H9 (cell line): ENCODE results near the gene SYT3. TPM values are rescaled to one million over a fixed set of nuclear protein-coding genes. Genes with fewer than 3 reads are reported as not detected.

Experiments used
- DNase-seq: peaks from one replicate; pipeline ENCODE4 v3.0.0-alpha.2; 2017
- H2AFZ ChIP-seq: one replicate; pipeline ENCODE4 v1.6.1; 2013; ENCODE audit warnings: mild to moderate bottlenecking, low read length, control low read depth, moderate library complexity
- H2AK5ac ChIP-seq: 2 replicates; pipeline ENCODE4 v1.6.1; 2013; ENCODE audit warnings: low read length, control low read depth, mixed read lengths; ENCODE audit not compliant: insufficient read length
- H2BK120ac ChIP-seq: one replicate; pipeline ENCODE4 v1.6.1; 2013; ENCODE audit warnings: low read depth, mild to moderate bottlenecking, low read length, control low read depth, inconsistent platforms; ENCODE audit not compliant: poor library complexity, severe bottlenecking
- H2BK12ac ChIP-seq: 2 replicates; pipeline ENCODE4 v1.6.1; 2013; ENCODE audit warnings: low read length, control low read depth, mixed read lengths, low read depth; ENCODE audit not compliant: insufficient read length
- H2BK15ac ChIP-seq: 2 replicates; pipeline ENCODE4 v1.6.1; 2013; ENCODE audit warnings: low read depth, low read length, control low read depth
- H2BK20ac ChIP-seq: one replicate; pipeline ENCODE4 v1.6.1; 2013; ENCODE audit warnings: low read depth, mild to moderate bottlenecking, low read length, control low read depth, inconsistent platforms; ENCODE audit not compliant: poor library complexity, severe bottlenecking
- H2BK5ac ChIP-seq: 2 replicates; pipeline ENCODE4 v1.6.1; 2013; ENCODE audit warnings: low read length, control low read depth, mixed read lengths; ENCODE audit not compliant: insufficient read length
- H3K14ac ChIP-seq: 2 replicates; pipeline ENCODE4 v1.6.1; 2013; ENCODE audit warnings: low read length, control low read depth; ENCODE audit not compliant: insufficient read depth
- H3K18ac ChIP-seq: 2 replicates; pipeline ENCODE4 v1.6.1; 2013; ENCODE audit warnings: low read depth, mild to moderate bottlenecking, mixed read lengths, low read length, control low read depth; ENCODE audit not compliant: insufficient read length
- H3K23ac ChIP-seq: 2 replicates; pipeline ENCODE4 v1.6.1; 2013; ENCODE audit warnings: low read length, control low read depth, mixed read lengths, low read depth; ENCODE audit not compliant: insufficient read length
- H3K23me2 ChIP-seq: 2 replicates; pipeline ENCODE4 v1.6.1; 2013; ENCODE audit warnings: low read depth, mild to moderate bottlenecking, mixed read lengths, low read length, control low read depth; ENCODE audit not compliant: insufficient read length, poor library complexity, severe bottlenecking
- H3K27ac ChIP-seq: 2 replicates; pipeline ENCODE4 v1.5.1; 2013; ENCODE audit warnings: low read length, control low read depth, mixed read lengths, low read depth; ENCODE audit not compliant: insufficient read length
- H3K27me3 ChIP-seq: 2 replicates; pipeline ENCODE4 v1.6.1; 2013; ENCODE audit warnings: low read length, control low read depth, inconsistent platforms; ENCODE audit not compliant: insufficient read depth
- H3K4ac ChIP-seq: 2 replicates; pipeline ENCODE4 v1.6.1; 2013; ENCODE audit warnings: low read depth, mild to moderate bottlenecking, control low read depth, inconsistent platforms, low read length, moderate library complexity
- H3K4me1 ChIP-seq: 2 replicates; pipeline ENCODE4 v1.6.1; 2013; ENCODE audit warnings: low read length, control low read depth, inconsistent platforms; ENCODE audit not compliant: insufficient read depth
- H3K4me2 ChIP-seq: 2 replicates; pipeline ENCODE4 v1.6.1; 2013; ENCODE audit warnings: low read length, control low read depth, mixed read lengths; ENCODE audit not compliant: insufficient read length, insufficient read depth
- H3K56ac ChIP-seq: 2 replicates; pipeline ENCODE4 v1.6.1; 2013; ENCODE audit warnings: low read depth, mild to moderate bottlenecking, mixed read lengths, low read length, control low read depth; ENCODE audit not compliant: insufficient read length
- H3K79me1 ChIP-seq: 2 replicates; pipeline ENCODE4 v1.6.1; 2013; ENCODE audit warnings: low read depth, mild to moderate bottlenecking, moderate library complexity, low read length, control low read depth, inconsistent platforms; ENCODE audit not compliant: insufficient read depth, poor library complexity, severe bottlenecking
- H3K79me2 ChIP-seq: 2 replicates; pipeline ENCODE4 v1.6.1; 2013; ENCODE audit warnings: low read length, control low read depth, inconsistent platforms; ENCODE audit not compliant: insufficient read depth
- H3K9ac ChIP-seq: 2 replicates; pipeline ENCODE4 v1.6.1; 2013; ENCODE audit warnings: low read length, control low read depth, mixed read lengths; ENCODE audit not compliant: insufficient read length; ENCODE audit errors: extremely low read depth
- H3K9me3 ChIP-seq: one replicate; pipeline ENCODE4 v1.6.1; 2013; ENCODE audit warnings: low read depth, low read length, inconsistent platforms; ENCODE audit not compliant: control insufficient read depth
- H3T11ph ChIP-seq: one replicate; pipeline ENCODE4 v1.6.1; 2013; ENCODE audit warnings: mild to moderate bottlenecking, low read length, control low read depth, inconsistent platforms
- H4K20me1 ChIP-seq: one replicate; pipeline ENCODE4 v1.6.1; 2013; ENCODE audit not compliant: control insufficient read depth, insufficient read length, insufficient read depth
- H4K5ac ChIP-seq: 2 replicates; pipeline ENCODE4 v1.6.1; 2013; ENCODE audit warnings: low read depth, mild to moderate bottlenecking, mixed read lengths, low read length, control low read depth; ENCODE audit not compliant: insufficient read length
- H4K8ac ChIP-seq: replicated peaks from 2 replicates; pipeline ENCODE4 v1.6.1; 2013; ENCODE audit warnings: low read length, control low read depth, mixed read lengths, low read depth; ENCODE audit not compliant: insufficient read length
- H4K91ac ChIP-seq: 2 replicates; pipeline ENCODE4 v1.6.1; 2013; ENCODE audit warnings: low read depth, mild to moderate bottlenecking, moderate library complexity, mixed read lengths, low read length, control low read depth; ENCODE audit not compliant: insufficient read length
- H3K27ac Mint-ChIP-seq, 3 experiments: 2 replicates in 2 of 3; 3 replicates in 1 of 3; pipeline ENCODE4 v1.8.0; 2020 to 2021; ENCODE audit warnings: mixed read lengths in 3 of 3, mild to moderate bottlenecking in 1 of 3, moderate library complexity in 1 of 3
- H3K27me3 Mint-ChIP-seq: 2 replicates; pipeline ENCODE4 v1.8.0; 2021; ENCODE audit warnings: low read depth, mild to moderate bottlenecking, moderate library complexity, mixed read lengths
- H3K36me3 Mint-ChIP-seq, 3 experiments: 2 replicates in 2 of 3; 3 replicates in 1 of 3; pipeline ENCODE4 v1.8.0; 2020 to 2021; ENCODE audit warnings: low read depth in 3 of 3, mixed read lengths in 3 of 3; ENCODE audit not compliant: insufficient read depth in 1 of 3
- H3K4me1 Mint-ChIP-seq, 2 experiments: 2 replicates each; pipeline ENCODE4 v1.8.0; 2020; ENCODE audit warnings: mixed read lengths in 2 of 2
- H3K4me3 Mint-ChIP-seq, 2 experiments: 2 replicates in 1 of 2; 3 replicates in 1 of 2; pipeline ENCODE4 v1.8.0; 2020 to 2021; ENCODE audit warnings: mild to moderate bottlenecking in 2 of 2, mixed read lengths in 2 of 2, moderate library complexity in 1 of 2
- H3K9me3 Mint-ChIP-seq, 2 experiments: 2 replicates in 1 of 2; 3 replicates in 1 of 2; pipeline ENCODE4 v1.8.0; 2020; ENCODE audit warnings: mild to moderate bottlenecking in 2 of 2, mixed read lengths in 2 of 2, moderate library complexity in 1 of 2
- CTCF ChIP-seq: fragments of 200-600 bp; sonication (generic); conservative IDR thresholded peaks from 3 replicates; pipeline ENCODE4 v1.8.0; 2021; ENCODE audit warnings: antibody characterized with exemption, mild to moderate bottlenecking
- whole genome bisulfite sequencing: extraction: QIAGEN DNeasy Blood & Tissue Kit; methylation state at CpG from one replicate; pipeline ENCODE4 v1.1.7; 2013; ENCODE audit warnings: missing lambda C conversion rate, low lambda C conversion rate, mixed read lengths; ENCODE audit not compliant: insufficient read length; ENCODE audit errors: extremely low coverage; 5-methylcytosine and 5-hydroxymethylcytosine counted together
- total RNA-seq: library from RNA; stranded (reverse); gene quantifications from 2 replicates; pipeline ENCODE4 v1.2.1, GENCODE V29; 2021

Gene SYT3
- total RNA-seq, 1 experiment from 2014 or later = 3.1 TPM

- Histone ChIP-seq H2BK15ac (no peak overlapping the region), H4K91ac (no peak overlapping the region), H3K56ac (no peak overlapping the region), H2AK5ac (no peak overlapping the region), H3K27me3 (peaks cover 3% of the 10 kb centered on the region; the same call in 1 of the 2 replicates), H2AFZ (no peak overlapping the region), H3K4me2 (no peak overlapping the region), H3K79me2 (no peaks in the 10 kb centered on the region), H3K4ac (no peak overlapping the region), H4K8ac (no peak overlapping the region), H3K9ac (no peak overlapping the region), H3T11ph (no peak overlapping the region), H3K14ac (no peak overlapping the region), H4K20me1 (no peaks in the 10 kb centered on the region), H4K5ac (no peak overlapping the region), H3K18ac (no peak overlapping the region), H3K79me1 (no peaks in the 10 kb centered on the region), H3K27ac (no peak overlapping the region), H3K23ac (no peak overlapping the region), H3K9me3 (peaks cover 18% of the 10 kb centered on the region), H2BK20ac (no peak overlapping the region), H2BK12ac (no peak overlapping the region), H3K23me2 (no peaks in the 10 kb centered on the region), H2BK5ac (no peak overlapping the region), H2BK120ac (no peak overlapping the region), H3K4me1 (no peaks in the 10 kb centered on the region)
- DNase-seq = no peak
- Mint-ChIP-seq H3K27me3 (peaks cover 54% of the 10 kb centered on the region), H3K4me1 (peaks cover 5 to 11% of the 10 kb centered on the region in 2 experiments), H3K9me3 (peaks cover 30 to 31% of the 10 kb centered on the region in 2 experiments), H3K36me3 (peaks cover 9 to 29% (median 22%) of the 10 kb centered on the region in 3 experiments; a peak in 6 of 7 replicates), H3K27ac (no peak overlapping the region), H3K4me3 (no peak overlapping the region)
- no peak for TF ChIP-seq CTCF
- WGBS = no CpG with 5 or more reads among the region's 2 CpGs
These were observed 6.3 kb downstream of the SYT3 start for GRCh38 chr19:50633359-50633758.
